ENCODE measurements around the gene EXO1.

DNA sequence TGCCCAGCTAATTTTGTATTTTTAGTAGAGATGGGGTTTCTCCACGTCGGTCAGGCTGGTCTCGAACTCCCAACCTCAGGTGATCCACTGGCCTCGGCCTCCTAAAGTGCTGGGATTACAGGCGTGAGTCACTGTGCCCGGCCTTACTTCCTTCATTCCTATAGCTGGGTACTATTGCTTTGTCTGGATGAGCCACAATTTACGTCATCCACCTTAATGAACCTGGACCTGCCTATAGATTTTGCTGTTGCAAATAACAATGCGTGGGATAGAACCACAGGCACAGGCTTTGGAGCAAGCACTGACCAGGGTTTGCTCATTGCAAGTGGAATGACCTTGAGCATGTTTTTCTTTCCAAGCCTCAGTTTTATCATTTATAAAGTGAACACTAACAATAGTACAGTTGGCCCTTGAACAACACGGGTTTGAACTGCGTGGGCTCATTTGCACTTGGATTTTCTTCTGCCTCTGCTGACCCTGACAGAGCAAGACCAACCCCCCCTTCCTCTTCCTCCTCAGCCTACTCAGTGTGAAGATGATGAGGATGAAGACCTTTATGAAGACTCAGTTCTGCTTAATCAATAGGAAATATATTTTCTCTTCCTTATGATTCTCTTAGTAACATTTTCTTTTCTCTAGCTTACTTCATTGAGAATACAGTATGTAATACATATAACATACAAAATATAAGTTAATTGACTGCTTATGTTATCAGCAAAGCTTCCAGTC lies 76.2 kb downstream of the EXO1 start:
- TF ChIP-seq, protein P1, sequence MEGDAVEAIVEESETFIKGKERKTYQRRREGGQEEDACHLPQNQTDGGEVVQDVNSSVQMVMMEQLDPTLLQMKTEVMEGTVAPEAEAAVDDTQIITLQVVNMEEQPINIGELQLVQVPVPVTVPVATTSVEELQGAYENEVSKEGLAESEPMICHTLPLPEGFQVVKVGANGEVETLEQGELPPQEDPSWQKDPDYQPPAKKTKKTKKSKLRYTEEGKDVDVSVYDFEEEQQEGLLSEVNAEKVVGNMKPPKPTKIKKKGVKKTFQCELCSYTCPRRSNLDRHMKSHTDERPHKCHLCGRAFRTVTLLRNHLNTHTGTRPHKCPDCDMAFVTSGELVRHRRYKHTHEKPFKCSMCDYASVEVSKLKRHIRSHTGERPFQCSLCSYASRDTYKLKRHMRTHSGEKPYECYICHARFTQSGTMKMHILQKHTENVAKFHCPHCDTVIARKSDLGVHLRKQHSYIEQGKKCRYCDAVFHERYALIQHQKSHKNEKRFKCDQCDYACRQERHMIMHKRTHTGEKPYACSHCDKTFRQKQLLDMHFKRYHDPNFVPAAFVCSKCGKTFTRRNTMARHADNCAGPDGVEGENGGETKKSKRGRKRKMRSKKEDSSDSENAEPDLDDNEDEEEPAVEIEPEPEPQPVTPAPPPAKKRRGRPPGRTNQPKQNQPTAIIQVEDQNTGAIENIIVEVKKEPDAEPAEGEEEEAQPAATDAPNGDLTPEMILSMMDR (IDR thresholded peaks at IDR 0.05; ENCODE audit: low read depth, low read length, poor library complexity, severe bottlenecking), result no peak
- no peak for TF ChIP-seq EZH2phosphoT487 (IDR thresholded peaks at IDR 0.05; ENCODE audit: borderline replicate concordance, low read length)

Measured in DOHH2 (cell line).